Myocyte (in vitro differentiated cells): Measurements from ENCODE around the gene ABO. TPM values are rescaled to one million over a fixed set of nuclear protein-coding genes. Genes with fewer than 3 reads are reported as not detected.
A peak's percentile ranks its signal among the peaks of the same experiment; 100 is the strongest.
"Not testable (repeated sequence)": the region's sequence is repeated elsewhere in the genome, so short reads cannot be mapped to it uniquely, and the experiment has no call there.

Experiments used
- DNase-seq: peaks from one replicate; pipeline ENCODE4 v3.0.0-alpha.2; 2012; ENCODE audit warnings: low read depth
- polyA plus RNA-seq: library from polyadenylated mRNA; unstranded; fragments of >200 nt; gene quantifications from one replicate; pipeline ENCODE4 v1.2.1, GENCODE V29; 2012; ENCODE audit warnings: missing spikeins
- total RNA-seq: library from RNA; depleted of rRNA; stranded (reverse); fragments of >200 nt; gene quantifications from 2 replicates; pipeline ENCODE4 v1.2.3, GENCODE V29; 2014

ABO gene
- total RNA-seq, result not detected in 2 replicates
- not detected for polyA plus RNA-seq

GRCh38 chr9:133275105-133276000, at the start of gene ABO:
Gene ABO (minus strand): TSS chr9:133275201.
- no peak for DNase-seq

GRCh38 chr9:133323991-133324703, 49.1 kb upstream of the ABO start:
- DNase-seq, result no peak

- no peak for DNase-seq
Observed at GRCh38 chr9:133323211-133323610, 48.2 kb upstream of the ABO start.

- no peak for DNase-seq
Observed at GRCh38 chr9:133322701-133323100, 47.7 kb upstream of the ABO start.

- DNase-seq, result no peak
Observed at GRCh38 chr9:133321411-133321935, 46.5 kb upstream of the ABO start.

GRCh38 chr9:133320421-133320881, 45.5 kb upstream of the ABO start:
- DNase-seq, result no peak

GRCh38 chr9:133317551-133317950, 42.5 kb upstream of the ABO start:
- not testable (repeated sequence) for DNase-seq

- no peak for DNase-seq
Observed at GRCh38 chr9:133315997-133316396, 41.0 kb upstream of the ABO start.

- DNase-seq, result no peak
Observed at GRCh38 chr9:133309608-133310007, 34.6 kb upstream of the ABO start.

- DNase-seq, result no peak
Observed at GRCh38 chr9:133307301-133307700, 32.3 kb upstream of the ABO start.

- DNase-seq, result peak; percentile 9
Observed at GRCh38 chr9:133306242-133307204, 31.5 kb upstream of the ABO start.

GRCh38 chr9:133305731-133306130, 30.7 kb upstream of the ABO start:
- DNase-seq, result no peak

GRCh38 chr9:133304477-133305377, 29.7 kb upstream of the ABO start:
- DNase-seq, result no peak

GRCh38 chr9:133304158-133304470, 29.1 kb upstream of the ABO start:
- no peak for DNase-seq

GRCh38 chr9:133303266-133304157, 28.5 kb upstream of the ABO start:
- DNase-seq, result no peak

- DNase-seq, result no peak
Observed at GRCh38 chr9:133301253-133302230, 26.5 kb upstream of the ABO start.

- peak; percentile 9 for DNase-seq
Observed at GRCh38 chr9:133299996-133300395, 25.0 kb upstream of the ABO start.

GRCh38 chr9:133294257-133294656, 19.3 kb upstream of the ABO start:
- no peak for DNase-seq
